GM12891 (cell line): Measurements from ENCODE around the gene VSTM2L.

Source experiments
- POLR2A ChIP-seq: IDR thresholded peaks from 2 replicates; pipeline ENCODE4 v1.6.1; 2011; ENCODE audit warnings: low read depth, low read length, control low read depth
- POLR2AphosphoS5 ChIP-seq: IDR thresholded peaks from 2 replicates; pipeline ENCODE4 v1.6.1; 2011; ENCODE audit warnings: low read depth, low read length, control low read depth
- SPI1 ChIP-seq: IDR thresholded peaks from 2 replicates; pipeline ENCODE4 v1.6.1; 2011; ENCODE audit warnings: low read depth, low read length, control low read depth
- TAF1 ChIP-seq: IDR thresholded peaks from 2 replicates; pipeline ENCODE4 v1.6.1; 2011; ENCODE audit warnings: low read depth, low read length, control low read depth

DNA sequence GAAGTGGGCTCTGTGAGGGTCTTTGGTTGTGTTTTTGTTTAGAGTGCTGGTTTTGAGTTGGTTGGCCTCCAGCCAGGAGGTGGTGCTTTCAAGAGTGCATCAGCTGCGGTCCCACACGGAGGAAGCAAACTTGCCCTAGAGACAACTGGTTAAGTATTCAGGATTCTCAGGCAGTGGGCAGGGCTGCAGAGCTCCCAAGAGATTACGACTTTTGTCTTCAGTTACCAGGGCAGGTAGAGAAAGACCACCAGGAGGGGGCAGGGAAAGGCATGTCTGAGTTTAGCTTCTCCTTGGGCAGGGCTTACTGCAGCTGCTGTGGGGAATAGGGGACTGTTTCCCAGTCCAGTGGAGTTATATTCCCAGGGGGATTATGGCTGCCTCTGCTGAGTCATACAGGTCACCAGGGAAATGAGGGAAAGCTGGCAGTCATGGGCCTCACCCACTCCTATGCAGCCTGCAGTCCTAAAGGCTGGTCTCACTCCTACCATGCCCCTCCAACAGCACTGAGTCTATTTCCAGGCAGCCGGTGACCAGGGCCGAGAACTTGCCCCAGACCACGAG is 66.0 kb downstream of the VSTM2L start:
- TF ChIP-seq POLR2A: no peak
- no peak for TF ChIP-seq TAF1
- TF ChIP-seq POLR2AphosphoS5: no peak
- no peak for TF ChIP-seq SPI1
